WTC11 (cell line): ENCODE data around the gene KCTD4. TPM values are rescaled to one million over a fixed set of nuclear protein-coding genes. Genes with fewer than 3 reads are reported as not detected.
"Not testable (repeated sequence)": the region's sequence is repeated elsewhere in the genome, so short reads cannot be mapped to it uniquely, and the experiment has no call there.

ENCODE experiments used
- ATAC-seq: fragments of 200-7000 bp; cut with Tn5 transposase; 2 replicates; pipeline ENCODE4 v1.10.0; 2021; ENCODE audit warnings: mild to moderate bottlenecking, moderate library complexity
- CTCF ChIA-PET: fragments of 300-600 bp; sonication (Branson Sonifier 250); formaldehyde crosslinking; loops from one replicate; lab custom pipeline; 2021; ENCODE audit warnings: antibody characterized with exemption; lab: Charles Lee
- POLR2A ChIA-PET: fragments of 350-600 bp; sonication (Branson Sonifier 250); formaldehyde crosslinking; loops from one replicate; lab custom pipeline; 2021; ENCODE audit warnings: antibody characterized with exemption; lab: Charles Lee
- DNase-seq: peaks from one replicate; pipeline ENCODE4 v3.0.0; 2021; ENCODE audit warnings: low spot score
- H3K27ac Mint-ChIP-seq: 2 replicates; pipeline ENCODE4 v1.8.0; 2021; ENCODE audit warnings: mixed read lengths
- H3K27me3 Mint-ChIP-seq: 2 replicates; pipeline ENCODE4 v1.8.0; 2021; ENCODE audit warnings: low read depth, mild to moderate bottlenecking, moderate library complexity, mixed read lengths
- H3K36me3 Mint-ChIP-seq: 2 replicates; pipeline ENCODE4 v1.8.0; 2021; ENCODE audit warnings: mixed read lengths
- H3K4me1 Mint-ChIP-seq: 2 replicates; pipeline ENCODE4 v1.8.0; 2022; ENCODE audit warnings: mixed read lengths
- H3K4me3 Mint-ChIP-seq: 2 replicates; pipeline ENCODE4 v1.8.0; 2021; ENCODE audit warnings: mild to moderate bottlenecking, moderate library complexity, mixed read lengths
- H3K9me3 Mint-ChIP-seq: 2 replicates; pipeline ENCODE4 v1.8.0; 2021; ENCODE audit warnings: mixed read lengths
- ETV6 ChIP-seq: sonication (generic); formaldehyde crosslinking; IDR thresholded peaks from 2 replicates; pipeline ENCODE4 v1.8.1; 2022; ENCODE audit warnings: mild to moderate bottlenecking, missing genetic modification reagents
- FOXK1 ChIP-seq: sonication (generic); formaldehyde crosslinking; IDR thresholded peaks from 2 replicates; pipeline ENCODE4 v1.8.0; 2022; ENCODE audit warnings: mild to moderate bottlenecking, moderate library complexity, missing genetic modification reagents
- FOXP1 ChIP-seq: sonication (generic); formaldehyde crosslinking; IDR thresholded peaks from 2 replicates; pipeline ENCODE4 v1.8.0; 2022; ENCODE audit warnings: missing genetic modification reagents, mild to moderate bottlenecking, moderate library complexity, borderline replicate concordance
- GABPB1 ChIP-seq: sonication (generic); formaldehyde crosslinking; IDR thresholded peaks from 2 replicates; pipeline ENCODE4 v1.8.1; 2023; ENCODE audit warnings: mild to moderate bottlenecking, missing genetic modification reagents
- NFE2L1 ChIP-seq: sonication (generic); formaldehyde crosslinking; IDR thresholded peaks from 2 replicates; pipeline ENCODE4 v1.8.1; 2023; ENCODE audit warnings: missing genetic modification reagents
- NR2C2 ChIP-seq: sonication (generic); formaldehyde crosslinking; IDR thresholded peaks from 2 replicates; pipeline ENCODE4 v1.8.0; 2022; ENCODE audit warnings: mild to moderate bottlenecking, missing genetic modification reagents
- RORB ChIP-seq: fragments of 250-450 bp; sonication (Bioruptor Pico); IDR thresholded peaks from 2 replicates; pipeline ENCODE4 v1.9.0; 2021; ENCODE audit warnings: mild to moderate bottlenecking
- SMAD4 ChIP-seq: sonication (generic); formaldehyde crosslinking; IDR thresholded peaks from 2 replicates; pipeline ENCODE4 v1.8.0; 2022; ENCODE audit warnings: mild to moderate bottlenecking, missing genetic modification reagents
- total RNA-seq: library from RNA; stranded (reverse); gene quantifications from 3 replicates; pipeline ENCODE4 v1.2.3, GENCODE V29; 2021
- TF ChIP-seq, protein P1 (sequence below): fragments of 250-450 bp; sonication (Bioruptor Pico); conservative IDR thresholded peaks from 2 replicates; pipeline ENCODE4 v1.9.0; 2021; ENCODE audit warnings: mild to moderate bottlenecking
- TF ChIP-seq, protein P2 (sequence below): sonication (generic); formaldehyde crosslinking; conservative IDR thresholded peaks from 2 replicates; pipeline ENCODE4 v1.8.1; 2023; ENCODE audit warnings: mild to moderate bottlenecking, low read depth, missing genetic modification reagents, moderate library complexity
- TF ChIP-seq, protein P3 (sequence below): sonication (generic); formaldehyde crosslinking; IDR thresholded peaks from 2 replicates; pipeline ENCODE4 v1.8.1; 2022; ENCODE audit warnings: low read depth, missing genetic modification reagents, borderline replicate concordance
- TF ChIP-seq, protein P4 (sequence below): sonication (generic); formaldehyde crosslinking; IDR thresholded peaks from 2 replicates; pipeline ENCODE4 v1.8.0; 2022; ENCODE audit warnings: mild to moderate bottlenecking, missing genetic modification reagents
- TF ChIP-seq, protein P5 (sequence below): sonication (generic); formaldehyde crosslinking; IDR thresholded peaks from 2 replicates; pipeline ENCODE4 v1.8.1; 2023; ENCODE audit warnings: mild to moderate bottlenecking, missing genetic modification reagents, moderate library complexity
- TF ChIP-seq, protein P6 (sequence below): sonication (generic); formaldehyde crosslinking; IDR thresholded peaks from 2 replicates; pipeline ENCODE4 v1.8.0; 2023; ENCODE audit warnings: missing genetic modification reagents, mild to moderate bottlenecking, borderline replicate concordance

KCTD4 gene
- total RNA-seq, 1 experiment from 2014 or later, result not detected

DNA sequence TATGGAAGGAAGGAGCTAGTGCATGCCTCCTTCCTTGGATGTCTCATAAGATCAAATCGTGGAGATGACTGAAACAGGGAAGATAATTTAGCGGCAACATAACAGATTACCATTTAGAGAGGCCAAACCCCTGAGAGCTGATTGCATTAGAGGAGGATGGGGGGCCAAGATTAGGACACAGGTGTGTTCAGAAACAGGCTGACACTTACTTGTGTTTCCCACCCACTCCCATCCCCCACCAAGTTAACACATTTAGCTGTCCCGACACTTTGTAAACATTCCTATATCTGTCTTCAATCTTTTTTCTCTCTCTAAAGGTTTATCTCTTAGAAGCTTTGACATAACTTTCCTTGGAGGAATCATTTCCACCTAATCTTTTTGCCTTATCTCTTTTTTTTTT lies 48.8 kb upstream of the KCTD4 start (continued):
- TF ChIP-seq, protein P1, sequence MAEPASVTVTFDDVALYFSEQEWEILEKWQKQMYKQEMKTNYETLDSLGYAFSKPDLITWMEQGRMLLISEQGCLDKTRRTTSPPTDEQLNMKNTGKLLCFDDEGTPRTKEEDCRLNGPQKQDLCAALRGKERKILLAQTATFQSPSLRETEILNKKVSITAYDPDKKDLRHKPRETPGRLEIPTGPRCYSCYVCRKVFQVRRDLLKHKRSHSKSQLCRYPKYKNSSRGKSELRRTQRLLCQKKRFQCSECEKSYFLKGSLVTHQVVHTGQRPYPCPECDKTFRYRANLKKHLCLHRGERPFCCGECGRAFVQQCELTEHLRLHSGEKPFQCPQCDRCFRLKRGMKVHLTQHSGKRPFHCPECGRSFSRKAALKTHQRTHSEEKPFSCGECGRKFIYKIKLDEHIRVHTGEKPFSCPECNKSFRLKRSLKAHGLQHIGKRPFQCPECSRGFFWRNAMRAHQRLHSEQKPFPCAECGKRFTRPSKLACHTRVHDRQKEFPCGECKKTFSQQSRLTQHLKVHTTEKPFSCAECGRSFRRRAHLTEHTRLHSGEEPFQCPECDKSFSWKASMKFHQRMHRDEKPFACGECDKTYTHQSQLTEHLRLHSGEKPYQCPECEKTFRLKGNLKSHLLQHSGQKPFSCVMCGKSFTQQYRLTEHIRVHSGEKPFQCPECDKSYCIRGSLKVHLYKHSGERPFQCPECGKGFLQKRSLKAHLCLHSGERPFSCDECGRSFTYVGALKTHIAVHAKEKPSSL (CRISPR knock-in tag), result no peak
- TF ChIP-seq, protein P2, sequence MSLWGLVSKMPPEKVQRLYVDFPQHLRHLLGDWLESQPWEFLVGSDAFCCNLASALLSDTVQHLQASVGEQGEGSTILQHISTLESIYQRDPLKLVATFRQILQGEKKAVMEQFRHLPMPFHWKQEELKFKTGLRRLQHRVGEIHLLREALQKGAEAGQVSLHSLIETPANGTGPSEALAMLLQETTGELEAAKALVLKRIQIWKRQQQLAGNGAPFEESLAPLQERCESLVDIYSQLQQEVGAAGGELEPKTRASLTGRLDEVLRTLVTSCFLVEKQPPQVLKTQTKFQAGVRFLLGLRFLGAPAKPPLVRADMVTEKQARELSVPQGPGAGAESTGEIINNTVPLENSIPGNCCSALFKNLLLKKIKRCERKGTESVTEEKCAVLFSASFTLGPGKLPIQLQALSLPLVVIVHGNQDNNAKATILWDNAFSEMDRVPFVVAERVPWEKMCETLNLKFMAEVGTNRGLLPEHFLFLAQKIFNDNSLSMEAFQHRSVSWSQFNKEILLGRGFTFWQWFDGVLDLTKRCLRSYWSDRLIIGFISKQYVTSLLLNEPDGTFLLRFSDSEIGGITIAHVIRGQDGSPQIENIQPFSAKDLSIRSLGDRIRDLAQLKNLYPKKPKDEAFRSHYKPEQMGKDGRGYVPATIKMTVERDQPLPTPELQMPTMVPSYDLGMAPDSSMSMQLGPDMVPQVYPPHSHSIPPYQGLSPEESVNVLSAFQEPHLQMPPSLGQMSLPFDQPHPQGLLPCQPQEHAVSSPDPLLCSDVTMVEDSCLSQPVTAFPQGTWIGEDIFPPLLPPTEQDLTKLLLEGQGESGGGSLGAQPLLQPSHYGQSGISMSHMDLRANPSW (CRISPR knock-in tag), result no peak
- TF ChIP-seq NR2C2 (no peak), FOXP1 (no peak)

DNA sequence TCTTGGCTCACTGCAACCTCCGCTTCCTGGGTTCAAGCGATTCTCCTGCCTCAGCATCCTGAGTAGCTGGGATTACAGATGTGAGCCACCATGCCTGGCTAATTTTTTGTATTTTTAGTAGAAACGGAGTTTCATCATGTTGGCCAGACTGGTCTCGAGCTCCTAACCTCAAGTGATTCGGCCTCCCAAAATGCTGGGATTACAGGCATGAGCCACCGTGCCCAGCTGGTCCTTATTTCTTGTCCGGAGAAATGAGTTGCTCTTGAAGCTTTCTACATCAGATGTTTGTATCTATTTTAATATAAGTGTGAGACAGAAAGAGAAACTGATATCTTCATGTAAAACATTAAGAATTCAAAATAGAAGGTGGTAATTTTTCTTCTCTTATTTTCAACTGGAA lies 43.9 kb upstream of the KCTD4 start:
- H3K36me3 Mint-ChIP-seq, CTCF ChIA-PET, H3K4me1 Mint-ChIP-seq, POLR2A ChIA-PET, H3K27me3 Mint-ChIP-seq, DNase-seq, H3K27ac Mint-ChIP-seq, ATAC-seq, H3K9me3 Mint-ChIP-seq, H3K4me3 Mint-ChIP-seq: not testable (repeated sequence)

DNA sequence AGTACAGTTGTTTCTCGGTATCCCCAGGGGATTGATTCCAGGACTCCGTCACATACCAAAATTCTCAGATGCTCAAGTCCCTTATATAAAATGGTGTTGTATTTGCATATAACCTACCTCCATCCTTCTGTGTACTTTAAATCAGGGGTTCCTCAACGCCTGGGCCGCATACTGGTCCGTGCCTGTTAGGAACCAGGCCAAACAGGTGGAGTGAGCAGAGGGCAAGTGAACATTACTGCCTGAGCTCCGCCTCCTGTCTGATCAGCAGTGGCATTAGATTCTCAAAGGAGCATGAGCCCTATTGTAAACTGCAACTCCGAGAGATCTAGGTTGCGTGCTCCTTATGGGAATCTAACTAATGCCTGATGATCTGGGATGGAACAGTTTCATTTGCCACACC lies 42.2 kb upstream of the KCTD4 start:
- H3K4me1 Mint-ChIP-seq, result peaks cover 7% of the 10 kb centered on the region

DNA sequence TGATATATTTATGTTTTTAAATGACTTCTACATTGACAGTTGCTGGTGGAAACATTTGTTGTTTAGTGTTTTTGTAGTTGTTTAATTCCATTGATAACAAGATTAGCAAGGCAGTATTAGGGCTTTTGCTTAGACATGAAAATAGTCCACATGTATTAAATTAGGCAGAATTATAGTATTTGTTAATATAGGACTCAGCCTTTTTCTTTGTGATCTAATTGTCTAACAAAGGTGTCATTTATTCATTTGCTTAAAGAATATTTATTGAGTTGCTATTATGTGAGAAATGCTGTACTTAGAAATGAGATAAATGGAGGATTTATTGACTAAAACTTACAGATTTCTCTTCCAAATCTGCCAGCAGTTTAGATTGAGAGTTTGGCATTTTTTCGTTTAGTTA lies 41.7 kb upstream of the KCTD4 start:
- POLR2A ChIA-PET, result no interaction called here
- DNase-seq, result no peak
- TF ChIP-seq NFE2L1 (CRISPR knock-in tag) (no peak), ETV6 (CRISPR knock-in tag) (no peak), RORB (no peak), FOXK1 (CRISPR knock-in tag) (no peak), SMAD4 (no peak)
- TF ChIP-seq, protein P3, sequence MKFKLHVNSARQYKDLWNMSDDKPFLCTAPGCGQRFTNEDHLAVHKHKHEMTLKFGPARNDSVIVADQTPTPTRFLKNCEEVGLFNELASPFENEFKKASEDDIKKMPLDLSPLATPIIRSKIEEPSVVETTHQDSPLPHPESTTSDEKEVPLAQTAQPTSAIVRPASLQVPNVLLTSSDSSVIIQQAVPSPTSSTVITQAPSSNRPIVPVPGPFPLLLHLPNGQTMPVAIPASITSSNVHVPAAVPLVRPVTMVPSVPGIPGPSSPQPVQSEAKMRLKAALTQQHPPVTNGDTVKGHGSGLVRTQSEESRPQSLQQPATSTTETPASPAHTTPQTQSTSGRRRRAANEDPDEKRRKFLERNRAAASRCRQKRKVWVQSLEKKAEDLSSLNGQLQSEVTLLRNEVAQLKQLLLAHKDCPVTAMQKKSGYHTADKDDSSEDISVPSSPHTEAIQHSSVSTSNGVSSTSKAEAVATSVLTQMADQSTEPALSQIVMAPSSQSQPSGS (CRISPR knock-in tag), result no peak
- TF ChIP-seq, protein P4, sequence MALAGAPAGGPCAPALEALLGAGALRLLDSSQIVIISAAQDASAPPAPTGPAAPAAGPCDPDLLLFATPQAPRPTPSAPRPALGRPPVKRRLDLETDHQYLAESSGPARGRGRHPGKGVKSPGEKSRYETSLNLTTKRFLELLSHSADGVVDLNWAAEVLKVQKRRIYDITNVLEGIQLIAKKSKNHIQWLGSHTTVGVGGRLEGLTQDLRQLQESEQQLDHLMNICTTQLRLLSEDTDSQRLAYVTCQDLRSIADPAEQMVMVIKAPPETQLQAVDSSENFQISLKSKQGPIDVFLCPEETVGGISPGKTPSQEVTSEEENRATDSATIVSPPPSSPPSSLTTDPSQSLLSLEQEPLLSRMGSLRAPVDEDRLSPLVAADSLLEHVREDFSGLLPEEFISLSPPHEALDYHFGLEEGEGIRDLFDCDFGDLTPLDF (CRISPR knock-in tag), result no peak
- ATAC-seq, result no peak
- H3K36me3 Mint-ChIP-seq, result no peaks in the 10 kb centered on the region; the same call in 1 of the 2 replicates
- H3K27me3 Mint-ChIP-seq, result no peaks in the 10 kb centered on the region
- H3K9me3 Mint-ChIP-seq, result peaks cover 5% of the 10 kb centered on the region
- CTCF ChIA-PET, result interaction anchor here (1.3 kb wide), 1 partner anchor 196 kb away, joined by 4 read pairs; no protein-coding TSS in a partner anchor
- no peak overlapping the region for H3K4me3 Mint-ChIP-seq
- H3K27ac Mint-ChIP-seq, result no peak overlapping the region
- peaks cover 7% of the 10 kb centered on the region for H3K4me1 Mint-ChIP-seq

More for the DNA sequence above, 42.2 kb upstream of the KCTD4 start:
- no peaks in the 10 kb centered on the region for H3K27me3 Mint-ChIP-seq
- CTCF ChIA-PET, result no interaction called here
- H3K27ac Mint-ChIP-seq, result no peak overlapping the region
- ATAC-seq (peak; percentile 72), DNase-seq (peak; percentile 18)
- H3K9me3 Mint-ChIP-seq, result peaks cover 5% of the 10 kb centered on the region
- TF ChIP-seq, protein P5, sequence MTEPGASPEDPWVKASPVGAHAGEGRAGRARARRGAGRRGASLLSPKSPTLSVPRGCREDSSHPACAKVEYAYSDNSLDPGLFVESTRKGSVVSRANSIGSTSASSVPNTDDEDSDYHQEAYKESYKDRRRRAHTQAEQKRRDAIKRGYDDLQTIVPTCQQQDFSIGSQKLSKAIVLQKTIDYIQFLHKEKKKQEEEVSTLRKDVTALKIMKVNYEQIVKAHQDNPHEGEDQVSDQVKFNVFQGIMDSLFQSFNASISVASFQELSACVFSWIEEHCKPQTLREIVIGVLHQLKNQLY (CRISPR knock-in tag), result no peak
- TF ChIP-seq, protein P6, sequence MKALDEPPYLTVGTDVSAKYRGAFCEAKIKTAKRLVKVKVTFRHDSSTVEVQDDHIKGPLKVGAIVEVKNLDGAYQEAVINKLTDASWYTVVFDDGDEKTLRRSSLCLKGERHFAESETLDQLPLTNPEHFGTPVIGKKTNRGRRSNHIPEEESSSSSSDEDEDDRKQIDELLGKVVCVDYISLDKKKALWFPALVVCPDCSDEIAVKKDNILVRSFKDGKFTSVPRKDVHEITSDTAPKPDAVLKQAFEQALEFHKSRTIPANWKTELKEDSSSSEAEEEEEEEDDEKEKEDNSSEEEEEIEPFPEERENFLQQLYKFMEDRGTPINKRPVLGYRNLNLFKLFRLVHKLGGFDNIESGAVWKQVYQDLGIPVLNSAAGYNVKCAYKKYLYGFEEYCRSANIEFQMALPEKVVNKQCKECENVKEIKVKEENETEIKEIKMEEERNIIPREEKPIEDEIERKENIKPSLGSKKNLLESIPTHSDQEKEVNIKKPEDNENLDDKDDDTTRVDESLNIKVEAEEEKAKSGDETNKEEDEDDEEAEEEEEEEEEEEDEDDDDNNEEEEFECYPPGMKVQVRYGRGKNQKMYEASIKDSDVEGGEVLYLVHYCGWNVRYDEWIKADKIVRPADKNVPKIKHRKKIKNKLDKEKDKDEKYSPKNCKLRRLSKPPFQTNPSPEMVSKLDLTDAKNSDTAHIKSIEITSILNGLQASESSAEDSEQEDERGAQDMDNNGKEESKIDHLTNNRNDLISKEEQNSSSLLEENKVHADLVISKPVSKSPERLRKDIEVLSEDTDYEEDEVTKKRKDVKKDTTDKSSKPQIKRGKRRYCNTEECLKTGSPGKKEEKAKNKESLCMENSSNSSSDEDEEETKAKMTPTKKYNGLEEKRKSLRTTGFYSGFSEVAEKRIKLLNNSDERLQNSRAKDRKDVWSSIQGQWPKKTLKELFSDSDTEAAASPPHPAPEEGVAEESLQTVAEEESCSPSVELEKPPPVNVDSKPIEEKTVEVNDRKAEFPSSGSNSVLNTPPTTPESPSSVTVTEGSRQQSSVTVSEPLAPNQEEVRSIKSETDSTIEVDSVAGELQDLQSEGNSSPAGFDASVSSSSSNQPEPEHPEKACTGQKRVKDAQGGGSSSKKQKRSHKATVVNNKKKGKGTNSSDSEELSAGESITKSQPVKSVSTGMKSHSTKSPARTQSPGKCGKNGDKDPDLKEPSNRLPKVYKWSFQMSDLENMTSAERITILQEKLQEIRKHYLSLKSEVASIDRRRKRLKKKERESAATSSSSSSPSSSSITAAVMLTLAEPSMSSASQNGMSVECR, result no peak
- TF ChIP-seq GABPB1 (CRISPR knock-in tag), result no peak
- no peak overlapping the region for H3K4me3 Mint-ChIP-seq
- no peaks in the 10 kb centered on the region; the same call in 1 of the 2 replicates for H3K36me3 Mint-ChIP-seq
- POLR2A ChIA-PET, result no interaction called here
